SK-N-SH (cell line): Measurements from ENCODE around the gene EDA. TPM values are rescaled to one million over a fixed set of nuclear protein-coding genes. Genes with fewer than 3 reads are reported as not detected.

Experiments used
- CTCF ChIA-PET: fragments of 300-600, 350-600 bp; formaldehyde crosslinking; extraction: SDS; loops from one replicate; lab custom pipeline; 2021; lab: Yijun Ruan, JAX
- POLR2A ChIA-PET: fragments of 350-600 bp; sonication (Branson Sonifier 250); formaldehyde crosslinking; extraction: SDS; loops from one replicate; lab custom pipeline; 2020; ENCODE audit warnings: antibody characterized with exemption, inconsistent platforms; lab: Yijun Ruan, JAX
- DNase-seq: peaks from one replicate; pipeline ENCODE4 v3.0.0; 2012
- H2AFZ ChIP-seq: fragments of 200-600 bp; sonication (generic); 2 replicates; pipeline ENCODE4 v1.8.1; 2016; ENCODE audit warnings: antibody characterized with exemption, mild to moderate bottlenecking, low read depth
- H3F3A ChIP-seq: fragments of 200-600 bp; sonication (generic); replicated peaks from 2 replicates; pipeline ENCODE3; 2016; ENCODE audit warnings: antibody characterized with exemption, mild to moderate bottlenecking; ENCODE audit not compliant: insufficient read depth
- H3K27ac ChIP-seq, 2 experiments: fragments of 200-500 bp in 1 of 2; fragments of 200-600 bp in 1 of 2; sonication (Bioruptor generic) in 1 of 2; sonication (generic), shearing (Covaris generic) in 1 of 2; 2 replicates each; pipeline versions ENCODE4 v1.5.1 to v1.6.1; 2014 to 2016; ENCODE audit warnings: low read depth in 2 of 2, inconsistent platforms in 1 of 2, low read length in 1 of 2, mild to moderate bottlenecking in 1 of 2, mixed read lengths in 1 of 2
- H3K27me3 ChIP-seq: fragments of 200-600 bp; sonication (generic), shearing (Covaris generic); 2 replicates; pipeline ENCODE4 v1.6.1; 2016; ENCODE audit warnings: mixed run types; ENCODE audit not compliant: insufficient read depth
- H3K36me3 ChIP-seq, 2 experiments: fragments of 200-500 bp in 1 of 2; fragments of 200-600 bp in 1 of 2; sonication (Bioruptor generic) in 1 of 2; sonication (generic) in 1 of 2; replicated peaks in 1 of 2; 2 replicates each; pipeline versions ENCODE3 to v1.5.1; 2014 to 2016; ENCODE audit warnings: low read length in 1 of 2, mild to moderate bottlenecking in 1 of 2; ENCODE audit not compliant: insufficient read depth in 2 of 2, control insufficient read depth in 1 of 2
- H3K4me1 ChIP-seq, 2 experiments: fragments of 200-500 bp in 1 of 2; fragments of 200-600 bp in 1 of 2; sonication (Bioruptor generic) in 1 of 2; sonication (generic), shearing (Covaris generic) in 1 of 2; 2 replicates each; pipeline versions ENCODE4 v1.5.1 to v1.6.1; 2014 to 2016; ENCODE audit warnings: low read depth in 1 of 2, low read length in 1 of 2, mixed run types in 1 of 2; ENCODE audit not compliant: insufficient read depth in 2 of 2, control insufficient read depth in 1 of 2
- H3K4me2 ChIP-seq: fragments of 200-600 bp; sonication (generic), shearing (Covaris generic); 2 replicates; pipeline ENCODE4 v1.6.1; 2017; ENCODE audit warnings: mixed run types
- H3K4me3 ChIP-seq, 2 experiments: fragments of 200-500 bp in 1 of 2; fragments of 200-600 bp in 1 of 2; sonication (Bioruptor generic) in 1 of 2; sonication (generic), shearing (Covaris generic) in 1 of 2; 2 replicates each; pipeline versions ENCODE4 v1.5.1 to v1.8.1; 2014 to 2016; ENCODE audit warnings: low read depth in 2 of 2, inconsistent platforms in 1 of 2, low read length in 1 of 2, mild to moderate bottlenecking in 1 of 2, mixed read lengths in 1 of 2, moderate library complexity in 1 of 2
- H3K79me2 ChIP-seq: fragments of 200-600 bp; sonication (generic); 2 replicates; pipeline ENCODE4 v1.8.1; 2017; ENCODE audit warnings: mild to moderate bottlenecking; ENCODE audit not compliant: insufficient read depth
- H3K9ac ChIP-seq: fragments of 200-600 bp; sonication (generic); 2 replicates; pipeline ENCODE4 v1.6.1; 2017; ENCODE audit warnings: mixed run types
- H3K9me2 ChIP-seq: fragments of 200-600 bp; sonication (generic); 2 replicates; pipeline ENCODE4 v1.6.1; 2017; ENCODE audit warnings: mixed run types
- H3K9me3 ChIP-seq: fragments of 200-600 bp; sonication (generic); 2 replicates; pipeline ENCODE4 v1.6.1; 2017; ENCODE audit warnings: mixed run types, mild to moderate bottlenecking, moderate library complexity
- H4K20me1 ChIP-seq: fragments of 200-600 bp; sonication (generic); 2 replicates; pipeline ENCODE4 v1.6.1; 2017; ENCODE audit warnings: mild to moderate bottlenecking, mixed run types; ENCODE audit not compliant: insufficient read depth
- CHD2 ChIP-seq: fragments of 150-350 bp; IDR thresholded peaks from 2 replicates; pipeline ENCODE4 v1.6.1; 2018; ENCODE audit warnings: low read length; ENCODE audit not compliant: partially characterized antibody
- CTCF ChIP-seq: fragments of 200-600 bp; sonication (generic); IDR thresholded peaks from 2 replicates; pipeline ENCODE4 v1.6.1; 2017; ENCODE audit warnings: antibody characterized with exemption, mild to moderate bottlenecking, moderate library complexity
- ELF1 ChIP-seq: IDR thresholded peaks from 2 replicates; pipeline ENCODE4 v1.4.0; 2012
- EP300 ChIP-seq, 2 experiments: IDR thresholded peaks; 2 replicates each; pipeline versions ENCODE4 v1.4.0 to v1.6.1; 2012; ENCODE audit warnings: borderline replicate concordance in 1 of 2, low read depth in 1 of 2, low read length in 1 of 2
- EZH2phosphoT487 ChIP-seq: fragments of 200-600 bp; sonication (generic); IDR thresholded peaks from 2 replicates; pipeline ENCODE4 v1.6.1; 2017; ENCODE audit warnings: low read depth, mixed run types, mild to moderate bottlenecking, antibody characterized with exemption, moderate library complexity, borderline replicate concordance
- FOXM1 ChIP-seq: IDR thresholded peaks from 2 replicates; pipeline ENCODE4 v1.4.0; 2012; ENCODE audit warnings: low read depth, mild to moderate bottlenecking
- GATA2 ChIP-seq: sonication (generic); formaldehyde crosslinking; IDR thresholded peaks from 2 replicates; pipeline ENCODE4 v1.5.0; 2020; ENCODE audit warnings: mild to moderate bottlenecking, missing genetic modification reagents
- IRF3 ChIP-seq: fragments of 150-350 bp; IDR thresholded peaks from 2 replicates; pipeline ENCODE4 v1.6.1; 2016; ENCODE audit warnings: mild to moderate bottlenecking, low read depth, low read length
- MAX ChIP-seq: IDR thresholded peaks from 2 replicates; pipeline ENCODE4 v1.4.0; 2012; ENCODE audit warnings: low read depth
- MXI1 ChIP-seq: IDR thresholded peaks from 2 replicates; pipeline ENCODE4 v1.6.1; 2012; ENCODE audit warnings: mild to moderate bottlenecking, low read depth, low read length, improper control_type of control experiment
- POLR2AphosphoS5 ChIP-seq: IDR thresholded peaks from 2 replicates; pipeline ENCODE4 v1.6.1; 2012; ENCODE audit warnings: low read depth, low read length
- RCOR1 ChIP-seq: fragments of 150-350 bp; IDR thresholded peaks from 2 replicates; pipeline ENCODE4 v1.6.1; 2017; ENCODE audit warnings: antibody characterized with exemption, low read length
- RXRA ChIP-seq: IDR thresholded peaks from 2 replicates; pipeline ENCODE4 v1.4.0; 2012; ENCODE audit warnings: low read depth, mild to moderate bottlenecking, borderline replicate concordance
- SMC3 ChIP-seq: IDR thresholded peaks from 2 replicates; pipeline ENCODE4 v1.6.1; 2012; ENCODE audit warnings: low read depth, low read length, improper control_type of control experiment
- TAF1 ChIP-seq: IDR thresholded peaks from 2 replicates; pipeline ENCODE4 v1.6.1; 2012; ENCODE audit warnings: low read depth, mild to moderate bottlenecking, low read length, moderate library complexity, borderline replicate concordance
- USF1 ChIP-seq: IDR thresholded peaks from 2 replicates; pipeline ENCODE4 v1.4.0; 2012; ENCODE audit warnings: low read depth, borderline replicate concordance
- WGBS: methylation state at CpG from one replicate; pipeline ENCODE4 v1.1.6; 2017; ENCODE audit warnings: low lambda C conversion rate; 5-methylcytosine and 5-hydroxymethylcytosine counted together
- polyA plus RNA-seq, 3 experiments: library from polyadenylated mRNA; depleted of rRNA; stranded (reverse); fragments of >200 nt; gene quantifications; 2 replicates each; pipeline ENCODE4 v1.2.3, GENCODE V29; 2012

EDA gene
- polyA plus RNA-seq, 1 of the 3 experiments (the other 2 are of a cell fraction) = 0.02 TPM

- no peak for TF ChIP-seq GATA2 (CRISPR knock-in tag)
Observed at GRCh38 chrX:69618803-69619202, 2.9 kb downstream of the EDA start (continued).

GRCh38 chrX:69626129-69626528 is 10.2 kb downstream of the EDA start:
- ChIA-PET POLR2A (no interaction called here), CTCF (no interaction called here)
- no peak overlapping the region for H3K9ac ChIP-seq
- no peaks in the 10 kb centered on the region for H3F3A ChIP-seq
- no peak for DNase-seq
- H3K36me3 ChIP-seq = no peaks in the 10 kb centered on the region
- H3K27me3 ChIP-seq = no peaks in the 10 kb centered on the region; the same call in 1 of the 2 replicates
- no peaks in the 10 kb centered on the region for H3K79me2 ChIP-seq
- no peak for TF ChIP-seq RXRA
- no peak for TF ChIP-seq ELF1
- TF ChIP-seq MAX = no peak
- TF ChIP-seq POLR2AphosphoS5 = no peak
- no peak for TF ChIP-seq FOXM1
- no peak for TF ChIP-seq EZH2phosphoT487
- no peak for TF ChIP-seq CTCF
- no peak for TF ChIP-seq EP300 (IDR thresholded peaks at IDR 0.05; ENCODE audit: borderline replicate concordance in 1 of 2, low read depth in 1 of 2, low read length in 1 of 2)
- no peak for TF ChIP-seq MXI1
- TF ChIP-seq CHD2 = no peak
- TF ChIP-seq SMC3 = no peak
- TF ChIP-seq RCOR1 = no peak
- H3K9me3 ChIP-seq = no peaks in the 10 kb centered on the region
- WGBS = 0% methylated on average over 1 of the region's 1 CpG
- no peak overlapping the region for H3K4me3 ChIP-seq
- H3K27ac ChIP-seq = no peak overlapping the region
- no peaks in the 10 kb centered on the region for H3K4me1 ChIP-seq
- no peak overlapping the region for H3K4me2 ChIP-seq
- H3K9me2 ChIP-seq = no peaks in the 10 kb centered on the region
- H2AFZ ChIP-seq = no peak overlapping the region
- H4K20me1 ChIP-seq = no peaks in the 10 kb centered on the region

- TF ChIP-seq MAX = no peak
- TF ChIP-seq EP300 (IDR thresholded peaks at IDR 0.05; ENCODE audit: borderline replicate concordance in 1 of 2, low read depth in 1 of 2, low read length in 1 of 2) = no peak
- TF ChIP-seq USF1 = no peak
- TF ChIP-seq POLR2AphosphoS5 = no peak
- TF ChIP-seq IRF3 = no peak
- TF ChIP-seq TAF1 = no peak
- CTCF ChIA-PET = interaction anchor here (1.5 kb wide), 1 partner anchor 12 kb away, joined by 3 read pairs; the partner anchor contains the start of gene EDA
Observed at GRCh38 chrX:69627744-69628143, 11.8 kb downstream of the EDA start.

More at GRCh38 chrX:69627744-69628143, 11.8 kb downstream of the EDA start:
- Histone ChIP-seq H3F3A (no peaks in the 10 kb centered on the region), H3K9me3 (no peaks in the 10 kb centered on the region), H3K79me2 (no peaks in the 10 kb centered on the region), H3K36me3 (no peaks in the 10 kb centered on the region), H3K4me2 (no peak overlapping the region), H3K27me3 (no peaks in the 10 kb centered on the region; the same call in 1 of the 2 replicates), H3K4me3 (no peak overlapping the region), H3K27ac (no peak overlapping the region), H4K20me1 (no peaks in the 10 kb centered on the region), H2AFZ (no peak overlapping the region), H3K4me1 (no peaks in the 10 kb centered on the region), H3K9me2 (no peaks in the 10 kb centered on the region), H3K9ac (no peak overlapping the region)
- POLR2A ChIA-PET = no interaction called here
- 0% methylated on average over 2 of the region's 2 CpGs for WGBS
- DNase-seq = no peak
